CD4-positive, alpha-beta T cell treated with Interleukin-4 for 1 hour (primary cell): ENCODE measurements around the gene MRPS35.
A peak's percentile ranks its signal among the peaks of the same experiment; 100 is the strongest.
"Not testable (repeated sequence)": the region's sequence is repeated elsewhere in the genome, so short reads cannot be mapped to it uniquely, and the experiment has no call there.

Experiments used
- DNase-seq, 2 donors: peaks; one replicate each; pipeline ENCODE4 v3.0.0-alpha.2; 2020 to 2022

Gene MRPS35

GRCh38 chr12:27709212-27709931, 1.3 kb upstream of the MRPS35 start:
- no peak for DNase-seq

DNA sequence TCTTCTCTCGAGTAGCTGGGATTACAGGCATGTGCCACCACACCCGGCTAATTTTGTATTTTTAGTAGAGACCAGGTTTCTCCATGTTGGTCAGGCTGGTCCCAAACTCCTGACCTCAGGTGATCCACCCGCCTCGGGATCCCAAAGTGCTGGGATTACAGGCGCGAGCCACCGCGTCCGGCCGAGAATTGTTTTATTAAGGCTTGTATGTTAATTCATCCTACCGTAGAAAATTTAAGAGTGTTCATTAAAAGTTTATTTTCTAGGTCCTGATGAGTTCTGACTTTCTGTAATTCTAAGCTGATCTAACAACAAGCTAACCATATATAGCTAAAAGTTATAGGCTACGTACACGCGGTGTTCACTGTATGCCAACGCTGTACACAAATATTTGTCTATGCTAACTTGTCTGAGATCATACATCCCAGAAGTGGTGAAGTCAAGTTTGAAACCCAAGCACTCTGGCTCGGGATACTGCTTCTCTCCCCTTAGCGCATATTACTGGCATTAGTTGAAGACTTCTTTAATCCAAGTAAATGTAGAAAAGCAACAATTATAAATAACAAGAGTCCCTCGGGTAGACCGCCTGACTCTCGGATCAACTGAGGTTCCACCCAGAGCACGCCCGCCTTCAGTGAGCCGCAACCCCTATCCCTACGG, 570 bp upstream of the MRPS35 start:
- DNase-seq = no peak

DNA sequence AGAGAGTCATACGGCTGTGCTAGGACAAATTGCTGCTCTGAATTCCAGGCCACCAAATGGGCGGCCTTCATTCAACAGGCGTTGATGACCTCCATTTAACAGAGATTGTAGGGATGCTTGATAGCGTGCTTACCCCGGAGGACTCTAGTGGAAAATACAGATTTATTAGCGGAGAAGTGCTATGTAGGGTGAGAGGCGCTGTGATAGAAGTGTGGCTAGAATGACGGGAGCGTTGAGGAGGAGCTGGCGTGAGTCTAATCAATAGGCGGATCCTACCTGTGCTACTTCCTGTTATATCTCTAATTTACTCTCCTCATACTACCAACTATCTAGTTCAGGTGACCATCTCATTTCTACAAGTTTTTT, 668 bp downstream of the MRPS35 start:
- peak in 1 of 2 donors; percentile 13 for DNase-seq

DNA sequence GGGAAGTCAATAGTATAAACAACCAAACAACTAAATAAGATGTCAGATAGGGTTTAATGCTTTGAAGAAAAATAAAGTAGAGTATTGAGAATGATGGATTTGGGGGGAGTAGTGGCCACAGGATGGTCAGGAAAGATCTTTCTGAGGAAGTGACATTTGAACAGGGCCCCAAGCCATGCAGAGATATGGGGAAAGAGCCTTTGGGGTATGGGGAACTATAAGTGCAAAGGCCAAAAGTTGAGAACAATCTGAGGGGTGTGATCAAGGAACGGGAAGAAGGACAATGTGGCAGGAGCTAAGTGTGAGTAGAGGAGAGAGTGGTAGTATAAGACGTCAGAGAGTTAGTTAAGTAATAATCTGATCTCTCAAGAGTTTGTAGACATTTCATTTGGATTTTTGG, 1.3 kb downstream of the MRPS35 start:
- no peak for DNase-seq

- DNase-seq = no peak
These were observed 12.6 kb downstream of the MRPS35 start for GRCh38 chr12:27723212-27723611.

DNA sequence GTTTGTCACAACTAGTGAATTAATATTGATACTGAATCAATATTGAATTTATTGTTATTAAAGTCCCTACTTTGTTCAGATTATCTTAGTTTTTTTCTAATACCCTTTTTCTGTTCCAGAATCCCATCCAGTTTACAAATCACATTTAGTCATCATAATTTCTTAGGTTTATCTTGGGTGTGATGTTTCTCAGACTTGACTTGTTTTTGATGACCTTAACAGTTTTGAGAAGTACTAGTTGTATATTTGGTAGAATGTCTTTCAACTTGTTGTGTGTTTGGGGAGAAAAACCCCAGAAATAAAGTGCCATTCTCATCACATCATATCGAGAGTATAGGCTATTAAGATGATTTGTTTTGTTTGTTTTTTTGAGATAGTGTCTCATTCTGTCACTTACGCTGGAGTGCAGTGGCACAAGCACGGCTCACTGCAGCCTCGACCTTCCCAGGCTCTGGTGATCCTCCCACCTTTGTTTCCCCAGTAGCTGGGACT, 19.5 kb downstream of the MRPS35 start:
- DNase-seq = no peak

GRCh38 chr12:27732281-27732680, 21.6 kb downstream of the MRPS35 start:
- no peak for DNase-seq

DNA sequence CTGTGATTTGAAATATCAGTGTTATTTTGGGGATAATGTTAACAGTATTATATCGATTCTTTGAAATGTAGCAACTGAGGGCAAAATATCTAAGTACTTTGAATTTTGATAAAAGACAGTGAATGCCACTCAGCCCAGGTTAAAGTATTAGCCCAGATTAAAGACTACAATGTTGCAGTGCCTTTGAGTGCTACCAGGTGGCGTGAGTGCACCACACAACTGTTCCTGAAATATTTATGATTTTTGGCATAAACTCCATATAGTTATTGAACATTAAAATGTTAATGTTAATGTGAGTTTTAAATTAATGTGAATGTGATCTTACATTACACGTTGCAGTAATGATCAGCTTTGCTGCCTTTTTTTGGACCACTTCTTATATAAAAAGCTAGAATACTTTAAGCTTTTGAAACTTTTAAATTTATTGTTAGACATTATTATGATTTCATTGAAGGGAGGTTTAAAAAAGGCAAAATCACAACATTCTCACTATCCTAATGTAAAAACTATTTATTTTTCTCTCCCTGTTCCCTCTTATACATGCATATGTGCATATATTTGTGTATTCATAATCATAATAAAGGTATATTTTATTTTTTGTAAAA, 22.5 kb downstream of the MRPS35 start:
- DNase-seq = peak; percentile 29 to 45

DNA sequence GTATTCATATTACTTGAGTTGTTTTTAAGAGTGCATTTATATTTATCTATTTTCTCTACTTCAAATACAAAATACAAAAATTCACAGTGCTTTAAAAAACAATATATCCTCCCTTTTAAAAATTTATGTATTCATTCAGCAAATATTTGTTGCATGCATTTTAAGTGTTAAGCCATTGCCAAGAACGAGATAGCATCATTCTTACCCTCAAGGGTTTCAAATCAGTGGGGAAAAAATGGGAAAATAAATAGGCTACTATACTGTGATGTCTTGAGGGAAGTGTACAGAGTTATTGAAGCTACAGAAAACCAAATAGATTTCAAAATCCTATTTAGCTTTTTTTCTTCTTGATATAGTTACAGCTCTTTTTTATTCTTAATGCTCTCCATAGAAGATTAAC, 23.2 kb downstream of the MRPS35 start:
- DNase-seq = no peak

DNA sequence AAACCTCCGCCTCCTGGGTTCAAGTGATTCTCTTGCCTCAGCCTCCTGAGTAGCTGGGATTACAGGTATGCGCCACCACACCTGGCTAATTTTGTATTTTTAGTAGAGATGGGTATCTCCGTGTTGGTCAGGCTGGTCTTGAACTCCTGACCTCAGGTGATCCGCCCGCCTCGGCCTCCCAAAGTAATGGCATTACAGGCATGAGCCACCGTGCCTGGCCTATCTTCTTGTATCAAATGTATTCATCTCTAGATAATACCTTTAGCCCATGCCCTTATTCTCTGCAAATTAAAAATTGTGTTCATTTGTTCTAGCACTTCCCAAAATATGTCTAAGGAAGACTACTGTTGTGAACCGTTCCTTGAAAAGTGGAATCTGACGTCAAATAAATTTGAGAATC, 23.7 kb downstream of the MRPS35 start:
- not testable (repeated sequence) for DNase-seq

- no peak for DNase-seq
These were observed 33.0 kb downstream of the MRPS35 start for GRCh38 chr12:27743601-27744000.

- DNase-seq = not testable (repeated sequence)
These were observed 35.1 kb downstream of the MRPS35 start for GRCh38 chr12:27745734-27746133.

GRCh38 chr12:27747111-27747820, 36.6 kb downstream of the MRPS35 start:
- no peak for DNase-seq

DNA sequence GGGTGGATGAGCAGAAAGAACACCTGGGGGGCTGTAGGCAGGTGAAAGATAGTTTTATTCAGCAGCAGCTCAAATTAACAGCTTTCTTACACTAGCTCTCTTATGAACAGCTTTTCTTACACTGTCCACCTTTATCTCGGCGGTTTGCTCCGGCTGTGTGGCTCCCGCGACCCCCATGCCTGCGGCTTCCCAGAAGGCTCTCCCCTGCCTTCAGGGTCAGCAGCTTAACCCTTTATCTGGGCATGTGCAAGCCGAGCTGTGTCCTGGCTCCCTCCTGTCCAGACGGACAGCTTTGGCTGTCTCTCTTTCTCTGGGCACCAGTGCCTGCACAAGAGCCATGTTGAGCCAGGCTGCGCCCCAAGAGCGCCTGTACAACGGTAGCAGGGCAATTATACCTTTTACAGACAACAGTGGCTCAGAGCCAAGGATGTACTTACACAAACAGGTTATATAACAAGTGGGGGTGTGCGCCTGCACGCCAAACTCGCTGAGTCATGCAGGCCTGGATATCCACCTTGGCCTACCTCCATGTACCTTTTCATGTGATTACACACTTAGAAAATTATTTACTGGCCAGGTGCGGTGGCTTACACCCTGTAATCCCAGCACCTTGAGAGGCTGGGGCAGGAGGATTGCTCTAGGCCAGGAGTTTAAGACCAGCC, 40.9 kb downstream of the MRPS35 start:
- DNase-seq = no peak

- DNase-seq = no peak
These were observed 44.2 kb downstream of the MRPS35 start for GRCh38 chr12:27754795-27755194.

DNA sequence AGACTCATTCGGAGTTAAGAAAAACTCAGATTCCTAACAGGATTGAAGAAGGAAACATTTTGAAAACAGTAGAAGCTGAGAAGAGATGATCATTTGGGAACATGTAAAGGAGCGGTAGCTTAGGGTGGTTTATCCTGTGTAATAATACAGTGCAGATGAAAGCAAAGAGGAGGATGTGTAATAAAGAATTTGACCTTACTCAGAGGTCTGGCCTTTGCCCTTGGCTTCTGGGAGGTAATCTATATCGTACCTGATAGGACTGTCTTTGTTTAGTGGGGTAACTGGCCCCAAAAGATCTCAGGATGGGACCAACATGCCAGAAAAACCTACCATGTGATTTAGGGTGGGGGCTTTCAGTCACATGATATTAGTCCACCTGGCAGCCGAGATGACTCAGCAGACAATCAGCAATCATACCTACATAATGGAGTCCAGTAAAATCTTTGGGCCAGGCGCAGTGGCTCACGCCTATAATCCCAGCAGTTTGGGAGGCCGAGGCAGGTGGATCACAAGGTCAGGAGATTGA, 46.1 kb downstream of the MRPS35 start:
- DNase-seq = no peak

DNA sequence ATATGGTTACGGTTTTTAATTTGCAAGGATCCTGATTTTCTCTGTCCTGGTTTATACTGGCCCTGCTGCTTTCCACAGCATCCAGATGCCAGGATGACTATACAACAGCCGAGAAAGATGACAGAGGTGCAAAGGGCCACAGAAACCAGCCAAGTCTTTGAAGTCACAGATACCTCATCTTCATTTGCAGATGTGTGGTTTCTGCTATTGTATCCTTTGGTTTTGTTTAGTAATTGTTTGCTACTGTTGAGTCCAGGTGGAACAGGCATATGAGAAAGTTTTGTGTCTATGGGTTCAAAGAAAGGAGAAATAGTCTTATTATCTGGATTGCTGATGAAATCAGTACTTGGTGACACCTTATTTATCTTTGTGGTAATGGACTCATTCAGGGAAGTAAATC, 52.1 kb downstream of the MRPS35 start:
- no peak for DNase-seq

DNA sequence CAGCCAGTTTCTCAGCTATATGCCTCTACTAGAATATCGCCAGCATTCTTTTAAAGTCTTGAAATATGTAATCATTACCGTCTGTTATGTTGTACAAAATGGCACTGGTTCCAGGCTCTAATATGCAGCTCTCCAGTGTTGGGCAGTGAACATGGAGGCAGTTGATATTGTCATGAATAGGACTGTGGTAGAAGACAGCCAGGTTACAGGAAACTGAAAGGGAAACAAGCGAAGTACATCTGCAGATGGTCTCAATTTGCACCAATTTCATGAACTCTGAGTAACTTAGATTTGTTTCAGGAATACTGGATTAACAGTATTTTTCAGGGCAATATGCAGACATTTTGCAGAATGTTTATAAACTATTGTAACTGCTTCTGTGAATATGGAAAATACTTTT, 56.0 kb downstream of the MRPS35 start:
- DNase-seq = no peak

DNA sequence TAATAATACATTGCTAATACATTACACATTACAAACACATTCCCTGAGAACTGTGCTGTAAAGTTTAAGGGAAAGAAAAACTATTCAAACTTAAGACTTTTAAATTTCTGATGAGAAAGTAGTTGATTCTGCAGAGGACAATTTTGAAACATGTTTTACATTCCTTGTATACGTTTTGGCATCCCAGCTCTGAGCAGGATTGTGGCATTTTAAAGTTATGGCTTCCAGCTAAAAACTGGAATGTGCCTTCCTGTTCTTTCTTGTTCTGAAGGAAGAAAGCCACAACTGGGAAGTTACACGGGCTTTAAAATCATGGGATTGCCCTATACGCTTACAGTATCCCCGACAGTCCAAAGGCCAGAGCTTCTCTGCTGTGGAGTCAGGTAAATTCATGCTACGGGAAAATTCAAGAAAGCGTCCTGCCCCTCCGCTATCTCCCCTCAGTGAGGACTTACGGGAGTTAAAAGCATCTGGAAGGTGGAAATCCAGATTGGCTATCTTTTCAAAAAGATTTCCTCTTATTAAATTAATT, 58.6 kb downstream of the MRPS35 start:
- no peak for DNase-seq

DNA sequence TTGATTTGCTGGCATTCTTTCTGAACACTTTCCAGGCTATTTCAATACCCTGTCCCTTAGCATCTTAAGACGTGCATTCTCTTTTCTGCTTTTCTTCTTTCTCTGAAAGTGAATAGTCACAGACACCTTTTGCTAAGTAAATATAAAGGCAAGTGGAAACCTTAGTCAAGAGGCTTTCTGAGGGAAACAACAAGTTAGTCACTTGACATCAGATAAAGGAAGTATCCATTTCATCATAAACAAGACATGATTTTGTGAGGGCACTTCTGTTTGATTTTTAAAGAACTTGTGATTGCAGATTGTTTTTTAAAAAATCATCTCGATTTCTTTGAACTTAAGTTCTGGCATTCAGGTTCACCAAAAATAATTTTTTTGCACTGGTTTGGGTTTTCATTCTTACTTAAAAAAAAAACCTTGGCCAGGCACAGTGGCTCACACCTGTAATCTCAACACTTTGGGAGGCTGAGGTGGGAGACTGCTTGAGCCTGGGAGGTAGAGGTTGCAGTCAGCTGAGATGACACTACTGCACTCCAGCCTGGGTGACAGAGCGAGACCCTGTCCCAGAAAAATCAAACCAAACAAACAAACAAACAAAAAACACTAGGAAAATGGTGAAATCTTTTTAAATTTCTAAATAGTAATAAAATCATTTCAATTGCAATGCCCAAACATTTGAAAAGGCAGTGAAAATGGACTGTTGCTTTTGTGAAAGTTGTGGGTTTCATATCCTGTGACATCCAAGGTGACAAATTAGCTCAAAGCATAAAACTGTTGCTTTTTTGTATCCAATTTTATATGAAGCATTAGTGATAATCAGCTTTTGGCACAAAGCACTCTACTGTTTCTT, 61.1 kb downstream of the MRPS35 start:
- DNase-seq = no peak

- DNase-seq = no peak
These were observed 61.9 kb downstream of the MRPS35 start for GRCh38 chr12:27772328-27773049.
